Subcutaneous abdominal adipose tissue (tissue), 5 donors: ENCODE measurements around the gene RASL10A.

ENCODE experiments used
- H3K27ac ChIP-seq: one replicate; pipeline ENCODE4 v1.7.0; 2013; ENCODE audit warnings: low read depth, mild to moderate bottlenecking, inconsistent platforms, low read length, moderate library complexity
- H3K27me3 ChIP-seq, 5 donors: one replicate each; pipeline ENCODE4 v1.7.0; 2013; ENCODE audit warnings: low read length in 5 of 5, inconsistent platforms in 1 of 5; ENCODE audit not compliant: control insufficient read depth in 5 of 5, insufficient read depth in 4 of 5
- H3K36me3 ChIP-seq, 5 donors: one replicate each; pipeline ENCODE4 v1.7.0; 2013; ENCODE audit warnings: low read length in 5 of 5; ENCODE audit not compliant: control insufficient read depth in 5 of 5, insufficient read depth in 5 of 5
- H3K4me1 ChIP-seq, 5 donors: one replicate each; pipeline ENCODE4 v1.7.0; 2013; ENCODE audit warnings: low read length in 5 of 5, mild to moderate bottlenecking in 3 of 5, moderate library complexity in 1 of 5; ENCODE audit not compliant: control insufficient read depth in 5 of 5, insufficient read depth in 5 of 5
- H3K4me3 ChIP-seq, 5 donors: one replicate each; pipeline ENCODE4 v1.7.0; 2013; ENCODE audit warnings: low read length in 5 of 5, low read depth in 1 of 5
- H3K9ac ChIP-seq, 5 donors: one replicate each; pipeline ENCODE4 v1.7.0; 2013; ENCODE audit warnings: low read length in 5 of 5, mild to moderate bottlenecking in 4 of 5, moderate library complexity in 3 of 5
- H3K9me3 ChIP-seq, 5 donors: one replicate each; pipeline ENCODE4 v1.7.0; 2013; ENCODE audit warnings: low read length in 5 of 5; ENCODE audit not compliant: control insufficient read depth in 5 of 5
- donor health status: healthy.
- donor health status: healthy.
- donor health status: healthy.
- donor health status: healthy.
- donor health status: healthy.

RASL10A gene

GRCh38 chr22:29272624-29273023 lies 42.9 kb downstream of the RASL10A start:
- Histone ChIP-seq H3K36me3 (peaks cover 33 to 51% (median 49%) of the 10 kb centered on the region in 5 donors), H3K9me3 (no peaks in the 10 kb centered on the region), H3K27me3 (no peaks in the 10 kb centered on the region), H3K9ac (peak overlapping the region in 1 of 5 donors; percentile 8), H3K4me1 (peaks cover 14 to 58% (median 53%) of the 10 kb centered on the region in 5 donors), H3K27ac (peak overlapping the region; percentile 19), H3K4me3 (no peak overlapping the region)

- Histone ChIP-seq H3K9me3 (no peaks in the 10 kb centered on the region), H3K27me3 (no peaks in the 10 kb centered on the region), H3K4me3 (peak overlapping the region; percentile 71 to 97 (median 90)), H3K27ac (peak overlapping the region; percentile 99), H3K9ac (peak overlapping the region; percentile 32 to 100 (median 99)), H3K4me1 (peaks cover 19 to 74% (median 69%) of the 10 kb centered on the region in 5 donors), H3K36me3 (peaks cover 21 to 39% (median 33%) of the 10 kb centered on the region in 5 donors)
Observed at GRCh38 chr22:29270475-29271271, 44.8 kb downstream of the RASL10A start.

DNA sequence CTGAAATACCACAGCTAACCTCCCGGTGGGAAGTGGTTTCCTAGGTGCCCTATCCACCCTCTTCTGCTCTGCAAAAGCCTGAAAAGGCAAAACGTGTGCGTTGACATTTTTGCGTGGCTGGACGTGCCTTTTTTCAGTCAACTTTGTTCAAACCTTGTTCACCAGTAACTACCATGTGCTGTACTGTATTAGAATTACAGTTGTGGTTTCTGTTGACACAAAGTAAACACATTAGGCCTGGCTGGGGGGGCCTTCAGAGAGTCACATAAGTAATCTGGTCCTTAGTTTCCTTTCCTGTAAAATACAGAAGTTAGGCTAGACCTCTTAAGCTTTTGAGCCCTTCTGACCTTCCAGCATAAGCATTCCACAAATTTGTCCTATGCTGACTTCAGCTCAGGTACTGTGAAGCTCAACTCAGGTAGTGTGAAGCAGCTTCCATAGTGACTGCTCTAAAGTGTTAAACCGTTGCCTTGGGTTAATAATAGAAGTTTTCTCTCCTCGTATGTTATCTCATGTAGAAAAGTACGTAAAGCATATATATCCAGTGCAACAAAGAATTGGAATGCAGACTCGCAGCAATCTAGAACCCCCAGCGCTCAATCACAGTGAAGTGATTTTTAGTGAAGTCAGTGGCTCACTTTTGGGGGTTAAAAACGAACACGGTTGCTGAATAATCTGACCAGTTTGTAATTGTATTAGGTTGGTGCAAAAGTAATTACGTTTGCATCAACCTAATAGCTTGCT lies 45.6 kb downstream of the RASL10A start:
- H3K4me1 ChIP-seq, result peaks cover 19 to 68% (median 63%) of the 10 kb centered on the region in 5 donors
- peak overlapping the region; percentile 76 to 100 (median 99) for H3K9ac ChIP-seq
- H3K4me3 ChIP-seq, result peak overlapping the region; percentile 71 to 97 (median 90)
- peaks cover 26 to 40% (median 31%) of the 10 kb centered on the region in 5 donors for H3K36me3 ChIP-seq
- H3K27me3 ChIP-seq, result no peaks in the 10 kb centered on the region
- H3K27ac ChIP-seq, result peak overlapping the region; percentile 99
- H3K9me3 ChIP-seq, result no peaks in the 10 kb centered on the region

- peak overlapping the region; percentile 99 for H3K27ac ChIP-seq
- H3K36me3 ChIP-seq, result peaks cover 21 to 39% (median 28%) of the 10 kb centered on the region in 5 donors
- no peaks in the 10 kb centered on the region for H3K27me3 ChIP-seq
- peak overlapping the region; percentile 76 to 100 (median 99) for H3K9ac ChIP-seq
- no peaks in the 10 kb centered on the region for H3K9me3 ChIP-seq
- peaks cover 19 to 66% (median 63%) of the 10 kb centered on the region in 5 donors for H3K4me1 ChIP-seq
- H3K4me3 ChIP-seq, result peak overlapping the region; percentile 71 to 97 (median 90)
Observed at GRCh38 chr22:29269230-29269604, 46.3 kb downstream of the RASL10A start.

DNA sequence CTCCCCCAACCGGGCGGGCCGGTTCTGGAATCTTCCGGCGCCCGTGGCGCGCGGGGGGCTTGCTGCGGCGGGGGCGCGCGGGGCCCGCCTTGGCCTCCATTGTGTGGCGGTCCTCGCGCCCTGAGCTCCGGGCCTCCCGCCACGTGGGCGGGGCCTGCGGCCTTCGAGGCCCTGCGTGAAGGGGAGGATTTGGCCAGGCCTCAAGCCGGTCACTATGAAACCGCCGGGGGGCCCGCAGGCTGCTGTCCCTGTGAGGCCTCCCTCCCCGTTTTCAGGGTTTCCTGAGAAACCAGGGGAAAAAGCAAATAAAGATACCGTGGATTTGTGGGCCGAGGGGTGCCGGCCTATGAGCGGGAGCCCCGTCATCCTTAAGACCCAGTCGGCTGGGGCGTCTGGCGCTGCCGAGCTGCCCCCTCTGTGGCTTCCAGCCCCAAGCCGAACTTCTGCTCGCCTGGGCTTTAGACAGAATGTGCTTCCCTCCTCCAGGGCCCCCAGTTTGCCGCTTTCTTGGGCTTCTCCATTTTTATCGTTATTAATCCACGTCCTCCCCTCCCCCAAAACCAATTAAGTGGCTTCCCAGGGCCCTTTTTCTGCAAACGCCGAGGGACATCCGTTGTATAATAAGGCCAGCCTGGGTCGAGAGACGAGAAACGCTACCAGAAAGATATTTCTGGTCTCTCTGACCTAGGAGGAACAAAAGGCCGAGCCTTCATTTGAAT lies 46.8 kb downstream of the RASL10A start:
- no peaks in the 10 kb centered on the region for H3K27me3 ChIP-seq
- no peaks in the 10 kb centered on the region for H3K9me3 ChIP-seq
- H3K9ac ChIP-seq, result peak overlapping the region; percentile 76 to 100 (median 99)
- H3K27ac ChIP-seq, result peak overlapping the region; percentile 99
- H3K36me3 ChIP-seq, result peaks cover 16 to 39% (median 28%) of the 10 kb centered on the region in 5 donors
- peaks cover 19 to 65% (median 63%) of the 10 kb centered on the region in 5 donors for H3K4me1 ChIP-seq
- peak overlapping the region; percentile 71 to 97 (median 90) for H3K4me3 ChIP-seq

DNA sequence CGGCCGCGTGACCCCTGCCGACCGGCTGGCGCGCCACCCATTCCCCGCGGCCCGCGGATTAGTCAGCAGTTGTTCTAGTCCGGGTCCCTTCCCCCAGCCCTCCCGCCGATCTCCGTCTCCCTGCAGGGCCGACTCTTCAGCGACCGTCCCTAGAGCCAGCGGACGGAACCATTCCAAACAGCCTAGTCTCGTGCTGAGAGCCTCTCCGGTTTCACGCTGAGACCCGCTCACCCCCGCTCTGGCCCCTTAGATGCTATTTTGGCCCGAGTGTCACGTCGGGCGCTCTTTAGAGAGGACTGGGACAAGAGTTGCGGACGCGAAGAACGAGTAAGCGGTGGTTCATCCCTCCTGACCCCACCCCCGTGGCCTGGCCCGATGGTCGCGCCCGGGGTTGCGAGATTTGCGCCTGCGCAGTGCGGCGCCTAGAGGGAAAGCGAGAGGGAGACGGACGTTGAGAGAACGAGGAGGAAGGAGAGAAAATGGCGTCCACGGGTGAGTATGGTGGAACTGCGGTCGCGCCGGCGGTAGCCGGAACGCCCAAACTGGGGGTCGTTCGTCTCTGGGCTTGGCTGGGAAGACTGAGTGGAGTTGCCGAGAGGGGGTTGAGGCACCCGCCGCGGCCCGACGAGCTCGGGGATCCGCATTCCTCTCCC lies 47.5 kb downstream of the RASL10A start, which contains the start of the genes EWSR1 and RHBDD3:
EWSR1 (plus strand) TSS at position 411 of the 653 bp plus-strand sequence; CDS start at position 480, 69 bp downstream.
RHBDD3 (minus strand) TSS at position 124 of the 653 bp plus-strand sequence. CDS start 2,355 bp downstream, outside the sequence.
- peak within 1 kb of the TSS; percentile 99 for H3K27ac ChIP-seq
- peak within 1 kb of the TSS; percentile 71 to 97 (median 90) for H3K4me3 ChIP-seq
- H3K4me1 ChIP-seq, result peaks cover 19 to 63% (median 58%) of the 10 kb centered on the region in 5 donors
- H3K27me3 ChIP-seq, result no peaks in the 10 kb centered on the region
- H3K9me3 ChIP-seq, result no peaks in the 10 kb centered on the region
- H3K36me3 ChIP-seq, result peaks cover 12 to 35% (median 25%) of the 10 kb centered on the region in 5 donors
- peak within 1 kb of the TSS; percentile 76 to 100 (median 99) for H3K9ac ChIP-seq

DNA sequence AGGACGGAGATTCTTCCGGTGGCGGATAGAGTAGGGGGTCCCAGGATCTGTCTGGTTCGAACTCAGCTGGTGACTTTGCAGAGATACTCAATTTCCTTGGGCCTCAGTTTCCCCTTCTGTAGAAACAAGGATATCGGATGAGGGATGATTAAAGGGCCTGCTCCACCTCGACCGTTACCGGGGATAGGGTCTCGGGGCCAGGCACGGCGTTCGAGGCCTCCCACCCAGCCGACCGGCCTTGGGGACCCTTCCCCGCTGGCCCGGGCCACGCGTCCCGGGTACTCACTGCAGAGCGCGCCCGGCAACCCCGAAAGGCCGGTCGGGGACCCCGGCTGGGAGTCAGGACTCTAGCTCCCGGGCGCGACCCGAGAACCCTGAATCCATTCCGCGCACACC lies 48.0 kb downstream of the RASL10A start:
- Histone ChIP-seq H3K4me3 (peak overlapping the region; percentile 71 to 97 (median 90)), H3K9ac (peak overlapping the region; percentile 76 to 100 (median 99)), H3K4me1 (peaks cover 19 to 57% (median 53%) of the 10 kb centered on the region in 5 donors), H3K36me3 (peaks cover 7 to 30% (median 19%) of the 10 kb centered on the region in 5 donors), H3K27ac (peak overlapping the region; percentile 99), H3K9me3 (no peaks in the 10 kb centered on the region), H3K27me3 (no peaks in the 10 kb centered on the region)

- Histone ChIP-seq H3K9ac (peak overlapping the region; percentile 30 to 100 (median 99)), H3K4me3 (peak overlapping the region; percentile 71 to 97 (median 90)), H3K27ac (peak overlapping the region; percentile 99), H3K36me3 (peaks cover 3 to 24% (median 17%) of the 10 kb centered on the region in 5 donors), H3K9me3 (no peaks in the 10 kb centered on the region), H3K27me3 (no peaks in the 10 kb centered on the region), H3K4me1 (peaks cover 19 to 51% (median 47%) of the 10 kb centered on the region in 5 donors)
Observed at GRCh38 chr22:29266564-29267461, 48.7 kb downstream of the RASL10A start.
